HEK293 (cell line): ENCODE measurements around the gene GMPR2.

Experiments used
- GLI2 ChIP-seq: fragments of 450-650 bp; formaldehyde crosslinking; IDR thresholded peaks from 2 replicates; pipeline ENCODE4; 2017; ENCODE audit warnings: missing biosample characterization, missing genetic modification characterization, low read depth, borderline replicate concordance
- GLIS2 ChIP-seq: fragments of 450-650 bp; formaldehyde crosslinking; IDR thresholded peaks from 2 replicates; pipeline ENCODE4 v1.5.1; 2016; ENCODE audit warnings: missing biosample characterization, missing genetic modification characterization
- HOXD13 ChIP-seq: sonication (generic); formaldehyde crosslinking; IDR thresholded peaks from 2 replicates; pipeline ENCODE4 v1.8.0; 2022; ENCODE audit warnings: missing genetic modification reagents, borderline replicate concordance
- KLF8 ChIP-seq: fragments of 450-650 bp; formaldehyde crosslinking; IDR thresholded peaks from 2 replicates; pipeline ENCODE4 v1.5.1; 2016; ENCODE audit warnings: missing biosample characterization, missing genetic modification characterization
- MYNN ChIP-seq: fragments of 450-650 bp; formaldehyde crosslinking; IDR thresholded peaks from 2 replicates; pipeline ENCODE4 v1.5.1; 2016; ENCODE audit warnings: missing biosample characterization, missing genetic modification characterization, borderline replicate concordance
- OSR2 ChIP-seq: fragments of 450-650 bp; formaldehyde crosslinking; IDR thresholded peaks from 2 replicates; pipeline ENCODE4 v1.5.1; 2016; ENCODE audit warnings: missing biosample characterization, missing genetic modification characterization
- PBX3 ChIP-seq: sonication (generic); formaldehyde crosslinking; IDR thresholded peaks from 2 replicates; pipeline ENCODE4 v1.8.1; 2022; ENCODE audit warnings: mild to moderate bottlenecking, moderate library complexity, missing genetic modification reagents
- PRDM6 ChIP-seq: fragments of 450-650 bp; formaldehyde crosslinking; IDR thresholded peaks from 2 replicates; pipeline ENCODE4 v1.5.1; 2017; ENCODE audit warnings: missing biosample characterization, missing genetic modification characterization
- SP7 ChIP-seq: fragments of 450-650 bp; formaldehyde crosslinking; IDR thresholded peaks from 2 replicates; pipeline ENCODE4 v1.5.1; 2016; ENCODE audit warnings: missing biosample characterization, missing genetic modification characterization
- TRIM28 ChIP-seq: IDR thresholded peaks from 2 replicates; pipeline ENCODE4 v1.6.1; 2011; ENCODE audit warnings: low read length, control low read depth, borderline replicate concordance
- ZBTB20 ChIP-seq: fragments of 450-650 bp; formaldehyde crosslinking; IDR thresholded peaks from 2 replicates; pipeline ENCODE4 v1.5.1; 2016; ENCODE audit warnings: missing biosample characterization, missing genetic modification characterization
- ZBTB21 ChIP-seq: fragments of 450-650 bp; formaldehyde crosslinking; IDR thresholded peaks from 2 replicates; pipeline ENCODE4 v1.5.1; 2017; ENCODE audit warnings: missing biosample characterization, missing genetic modification characterization
- ZBTB26 ChIP-seq: fragments of 450-650 bp; formaldehyde crosslinking; optimal IDR thresholded peaks from 2 replicates; pipeline ENCODE3; 2016; ENCODE audit warnings: missing biosample characterization, mild to moderate bottlenecking, missing genetic modification characterization
- ZBTB44 ChIP-seq: fragments of 450-650 bp; IDR thresholded peaks from 2 replicates; pipeline ENCODE4 v1.5.1; 2018; ENCODE audit warnings: missing biosample characterization, mild to moderate bottlenecking, missing genetic modification characterization
- ZEB2 ChIP-seq: fragments of 450-650 bp; formaldehyde crosslinking; IDR thresholded peaks from 2 replicates; pipeline ENCODE4 v1.5.1; 2016; ENCODE audit warnings: missing biosample characterization, missing genetic modification characterization
- ZFP69B ChIP-seq: fragments of 450-650 bp; formaldehyde crosslinking; IDR thresholded peaks from 2 replicates; pipeline ENCODE4 v1.5.1; 2016; ENCODE audit warnings: missing biosample characterization, missing genetic modification characterization
- ZIC2 ChIP-seq: fragments of 450-650 bp; formaldehyde crosslinking; IDR thresholded peaks from 2 replicates; pipeline ENCODE4 v1.5.1; 2016; ENCODE audit warnings: missing biosample characterization, missing genetic modification characterization
- ZNF10 ChIP-seq: fragments of 450-650 bp; formaldehyde crosslinking; IDR thresholded peaks from 2 replicates; pipeline ENCODE4 v1.5.1; 2017; ENCODE audit warnings: missing biosample characterization, missing genetic modification characterization
- ZNF18 ChIP-seq: fragments of 450-650 bp; formaldehyde crosslinking; IDR thresholded peaks from 2 replicates; pipeline ENCODE4 v1.5.1; 2016; ENCODE audit warnings: missing biosample characterization, missing genetic modification characterization
- ZNF184 ChIP-seq: fragments of 450-650 bp; IDR thresholded peaks from 2 replicates; pipeline ENCODE4 v1.5.1; 2018; ENCODE audit warnings: missing biosample characterization, mild to moderate bottlenecking, missing genetic modification characterization
- ZNF202 ChIP-seq: fragments of 450-650 bp; formaldehyde crosslinking; IDR thresholded peaks from 2 replicates; pipeline ENCODE4 v1.5.1; 2016; ENCODE audit warnings: missing biosample characterization, missing genetic modification characterization, borderline replicate concordance
- ZNF423 ChIP-seq: fragments of 450-650 bp; formaldehyde crosslinking; IDR thresholded peaks from 2 replicates; pipeline ENCODE4 v1.5.1; 2016; ENCODE audit warnings: missing biosample characterization, missing genetic modification characterization
- ZNF426 ChIP-seq: fragments of 450-650 bp; formaldehyde crosslinking; IDR thresholded peaks from 2 replicates; pipeline ENCODE4 v1.5.1; 2017; ENCODE audit warnings: missing biosample characterization, missing genetic modification characterization, mild to moderate bottlenecking, inconsistent platforms, moderate library complexity
- ZNF433 ChIP-seq: fragments of 450-650 bp; formaldehyde crosslinking; IDR thresholded peaks from 2 replicates; pipeline ENCODE4 v1.5.1; 2016; ENCODE audit warnings: missing biosample characterization, missing genetic modification characterization, low read depth
- ZNF473 ChIP-seq: fragments of 450-650 bp; formaldehyde crosslinking; IDR thresholded peaks from 2 replicates; pipeline ENCODE4 v1.5.1; 2017; ENCODE audit warnings: missing biosample characterization, missing genetic modification characterization
- ZNF48 ChIP-seq: fragments of 450-650 bp; formaldehyde crosslinking; IDR thresholded peaks from 2 replicates; pipeline ENCODE4 v1.5.1; 2016; ENCODE audit warnings: missing biosample characterization, missing genetic modification characterization
- ZNF610 ChIP-seq: fragments of 450-650 bp; formaldehyde crosslinking; IDR thresholded peaks from 2 replicates; pipeline ENCODE4 v1.5.1; 2016; ENCODE audit warnings: missing biosample characterization, missing genetic modification characterization, borderline replicate concordance
- ZNF660 ChIP-seq: fragments of 450-650 bp; IDR thresholded peaks from 2 replicates; pipeline ENCODE4 v1.5.1; 2018; ENCODE audit warnings: missing biosample characterization, mild to moderate bottlenecking, missing genetic modification characterization
- ZNF704 ChIP-seq: fragments of 450-650 bp; formaldehyde crosslinking; IDR thresholded peaks from 2 replicates; pipeline ENCODE4 v1.5.1; 2016; ENCODE audit warnings: missing biosample characterization, missing genetic modification characterization
- ZNF76 ChIP-seq: fragments of 450-650 bp; formaldehyde crosslinking; IDR thresholded peaks from 2 replicates; pipeline ENCODE4; 2016; ENCODE audit warnings: low read depth, missing biosample characterization, missing genetic modification characterization, borderline replicate concordance
- ZNF776 ChIP-seq: fragments of 450-650 bp; formaldehyde crosslinking; IDR thresholded peaks from 2 replicates; pipeline ENCODE4 v1.5.0; 2017; ENCODE audit warnings: missing biosample characterization, missing genetic modification characterization, borderline replicate concordance
- ZNF843 ChIP-seq: fragments of 450-650 bp; formaldehyde crosslinking; IDR thresholded peaks from 2 replicates; pipeline ENCODE4 v1.5.1; 2016; ENCODE audit warnings: missing biosample characterization, missing genetic modification characterization

The GMPR2 gene

GRCh38 chr14:24195186-24196070, 37.3 kb upstream of the GMPR2 start, which contains the start of gene TM9SF1 (continued):
- TF ChIP-seq ZEB2 (tag by site-specific recombination) (peak; percentile 89), ZNF76 (tag by site-specific recombination) (peak; percentile 88), ZNF704 (tag by site-specific recombination) (0 out of 2 replicates have a peak, but pooled peaks have one; percentile 65), ZNF18 (peak; percentile 26; the same call in 1 of the 2 replicates), KLF8 (tag by site-specific recombination) (peak; percentile 83; the same call in 1 of the 2 replicates), PRDM6 (tag by site-specific recombination) (no peak), HOXD13 (no peak), SP7 (peak; percentile 71; the same call in 1 of the 2 replicates), PBX3 (CRISPR knock-in tag) (peak; percentile 32; the same call in 1 of the 2 replicates), ZBTB20 (peak; percentile 94), GLIS2 (tag by site-specific recombination) (peak; percentile 88), ZNF433 (tag by site-specific recombination) (no peak), MYNN (no peak), TRIM28 (no peak), ZBTB44 (tag by site-specific recombination) (no peak), ZNF10 (tag by site-specific recombination) (no peak), ZNF202 (tag by site-specific recombination) (no peak), ZFP69B (tag by site-specific recombination) (peak; percentile 26; the same call in 1 of the 2 replicates), ZNF660 (tag by site-specific recombination) (0 out of 2 replicates have a peak, but pooled peaks have one; percentile 20), ZNF423 (tag by site-specific recombination) (peak; percentile 100), ZNF843 (tag by site-specific recombination) (peak; percentile 34; the same call in 1 of the 2 replicates), ZNF776 (tag by site-specific recombination) (no peak), OSR2 (tag by site-specific recombination) (peak; percentile 15; the same call in 1 of the 2 replicates), ZNF48 (tag by site-specific recombination) (no peak), ZBTB21 (tag by site-specific recombination) (peak; percentile 48), GLI2 (tag by site-specific recombination) (peak; percentile 6; the same call in 1 of the 2 replicates), ZBTB26 (tag by site-specific recombination) (peak; percentile 84), ZNF610 (peak; percentile 98), ZNF426 (tag by site-specific recombination) (no peak), ZIC2 (tag by site-specific recombination) (peak; percentile 87), ZNF473 (tag by site-specific recombination) (no peak), ZNF184 (no peak)
